COLO668 (cell line): ENCODE results near the gene PHACTR3.

Experiments
- DNase-seq: peaks from one replicate; lab custom pipeline; 2025; ENCODE audit not compliant: unreplicated experiment; lab: John Stamatoyannopoulos, UW

PHACTR3 gene

DNA sequence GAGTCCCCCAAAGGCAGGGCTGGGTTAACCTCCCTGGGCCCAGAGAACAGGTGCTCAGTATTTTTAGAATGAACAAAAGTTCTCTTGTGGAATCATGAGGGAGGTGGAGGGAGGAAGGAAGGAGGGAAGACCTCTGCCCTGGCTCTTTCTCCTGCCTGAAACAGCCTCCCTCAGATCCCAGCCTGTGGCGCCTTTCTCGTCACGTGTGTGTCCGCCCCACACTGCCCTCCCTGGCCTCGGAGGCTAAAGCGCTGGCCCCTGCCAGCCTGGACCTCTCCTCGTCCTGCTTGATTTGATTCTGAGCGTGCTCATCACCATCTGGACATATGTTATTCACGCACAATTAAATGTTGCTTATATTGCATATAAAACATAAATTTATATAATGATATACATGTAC, 40.9 kb downstream of the PHACTR3 start:
- no peak for DNase-seq

DNA sequence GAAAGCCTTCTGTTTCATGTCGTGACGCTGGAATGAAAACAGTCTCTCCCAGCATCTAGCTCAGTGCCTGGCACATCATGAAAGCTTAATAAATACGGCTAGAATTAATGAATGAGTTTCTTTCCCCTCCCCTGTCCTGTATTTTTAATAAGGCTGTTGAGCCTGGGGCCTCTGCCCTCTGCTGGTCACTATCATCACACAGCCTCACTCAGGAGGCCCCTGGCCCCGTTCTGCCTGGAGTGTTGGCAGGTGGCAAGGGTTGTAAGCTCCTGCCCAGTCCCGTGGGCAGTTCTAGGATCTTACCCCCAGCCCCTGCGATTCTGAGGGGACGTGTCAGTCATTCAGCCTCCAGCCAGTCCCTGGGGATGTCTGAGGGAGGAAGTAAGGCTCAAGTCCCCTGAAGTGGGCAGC, 41.4 kb downstream of the PHACTR3 start:
- DNase-seq, result no peak

DNA sequence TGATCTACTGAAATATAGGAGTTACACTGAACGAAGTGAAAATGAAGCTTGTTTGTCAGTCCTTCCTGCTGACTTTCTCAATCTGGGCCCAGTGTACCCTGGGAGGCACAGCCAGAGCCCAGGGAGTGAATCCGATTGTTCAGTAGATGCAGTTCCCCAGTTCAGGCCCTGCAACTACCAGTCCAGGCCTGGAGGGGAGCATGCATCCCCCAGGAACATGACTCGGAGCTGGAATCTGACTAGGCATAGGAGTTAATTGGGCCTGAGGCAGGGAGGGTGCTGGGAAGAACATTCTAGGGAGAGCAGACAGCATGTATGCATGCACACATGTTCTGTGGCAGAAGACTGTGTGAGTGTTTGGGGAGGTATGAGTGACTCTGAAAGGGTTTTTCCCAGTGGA, 42.1 kb downstream of the PHACTR3 start:
- DNase-seq, result no peak

DNA sequence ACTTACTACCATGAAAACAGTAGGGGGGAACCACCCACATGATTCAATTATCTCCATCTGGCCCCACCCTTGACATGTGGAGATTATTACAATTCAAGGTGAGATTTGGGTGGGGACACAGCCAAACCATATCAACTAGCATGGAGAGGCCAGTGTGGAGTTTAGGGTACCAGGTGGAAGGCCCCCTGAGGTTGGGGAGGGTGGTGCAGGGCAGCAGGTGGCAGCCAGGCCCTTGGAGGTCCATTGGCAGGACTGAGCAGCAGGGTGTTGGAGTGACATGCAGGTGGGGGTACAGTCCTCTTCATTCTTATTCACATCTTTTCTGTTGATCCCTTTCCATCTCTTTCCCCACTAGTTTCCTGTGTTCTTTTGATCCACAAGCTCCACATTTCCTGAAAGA, 42.9 kb downstream of the PHACTR3 start:
- DNase-seq, result no peak

DNA sequence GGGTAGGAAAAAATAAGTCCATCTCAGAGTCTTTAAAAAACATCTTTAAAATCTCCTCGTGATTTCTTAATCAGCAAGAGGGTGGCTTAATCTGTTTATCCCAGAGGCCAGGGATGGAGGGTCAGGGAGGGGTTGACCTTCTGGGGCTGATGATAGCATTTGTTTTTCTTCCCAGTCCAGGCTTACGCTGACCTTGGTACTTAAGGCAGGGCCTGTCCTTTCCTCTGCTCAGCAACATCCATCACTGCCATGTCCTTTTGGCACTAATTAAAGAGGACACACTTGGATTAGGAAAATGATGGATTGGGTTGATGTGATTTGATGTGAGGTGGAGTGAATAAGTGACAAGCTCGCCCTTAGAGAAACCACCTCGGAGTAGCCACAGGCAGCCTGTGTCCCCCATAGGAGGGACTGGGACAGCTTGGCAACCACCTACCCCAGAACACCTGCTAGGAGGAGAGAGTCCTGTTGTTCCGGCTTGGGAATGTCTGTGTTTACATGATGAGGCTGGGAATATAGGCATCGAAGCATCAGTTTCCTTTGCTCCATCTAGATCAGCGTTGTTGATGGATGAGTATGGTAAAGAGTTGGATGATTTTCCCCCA, 44.2 kb downstream of the PHACTR3 start:
- no peak for DNase-seq

DNA sequence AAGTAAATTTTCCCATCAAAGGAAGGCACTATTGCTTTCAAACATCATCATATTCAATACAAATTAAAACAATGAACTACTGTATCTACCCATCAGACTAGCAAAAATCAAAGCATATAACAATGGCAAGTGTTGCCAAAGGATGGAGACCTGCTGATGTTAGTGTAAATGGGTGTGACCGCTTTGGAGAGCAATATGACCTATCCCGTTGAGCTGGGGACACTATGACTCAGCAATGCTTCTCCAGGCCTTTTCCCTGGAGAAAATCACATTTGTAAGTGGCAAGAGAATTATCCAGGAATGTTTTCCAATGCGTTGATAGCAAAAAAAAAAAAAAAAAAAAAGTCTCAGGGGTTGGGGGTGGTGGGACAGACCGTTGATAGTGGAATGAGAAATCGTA, 46.1 kb downstream of the PHACTR3 start:
- no peak for DNase-seq

DNA sequence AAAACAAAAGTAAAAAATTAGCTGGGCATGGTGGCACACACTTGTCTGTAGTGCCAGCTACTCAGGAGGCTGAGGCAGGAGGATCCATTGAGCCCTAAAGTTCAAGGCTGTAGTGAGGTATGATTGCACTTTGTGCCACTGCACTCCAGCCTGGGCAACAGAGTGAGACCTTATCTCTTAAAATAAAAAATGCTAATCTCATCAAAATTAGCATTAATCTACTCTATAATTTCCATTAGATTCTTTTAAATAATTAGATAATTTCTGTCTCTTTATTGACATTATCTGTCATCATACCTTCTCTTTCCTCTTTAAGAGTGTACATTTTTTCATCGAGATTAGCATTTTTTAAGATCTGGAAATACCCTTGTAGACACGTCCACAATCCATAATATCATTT, 48.0 kb downstream of the PHACTR3 start:
- DNase-seq, result no peak

DNA sequence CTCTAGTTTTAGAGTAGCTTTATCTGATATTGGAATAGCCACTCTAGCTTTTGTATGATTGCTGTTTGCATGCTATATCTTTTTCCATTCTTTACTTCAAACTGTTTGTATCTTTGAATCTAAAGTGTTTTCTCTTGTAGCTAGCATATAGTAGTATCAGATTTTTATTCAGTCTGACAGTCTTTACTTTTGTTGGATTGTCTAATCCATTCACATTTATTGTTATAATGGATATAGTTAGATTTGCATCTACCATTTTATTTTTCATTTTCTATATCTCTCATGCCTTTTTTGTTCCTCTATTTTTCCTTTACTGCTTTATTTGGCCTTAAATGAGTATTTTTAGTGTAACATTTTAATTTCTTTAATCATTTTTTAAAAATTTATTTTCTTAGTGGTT, 52.1 kb downstream of the PHACTR3 start:
- no peak for DNase-seq

DNA sequence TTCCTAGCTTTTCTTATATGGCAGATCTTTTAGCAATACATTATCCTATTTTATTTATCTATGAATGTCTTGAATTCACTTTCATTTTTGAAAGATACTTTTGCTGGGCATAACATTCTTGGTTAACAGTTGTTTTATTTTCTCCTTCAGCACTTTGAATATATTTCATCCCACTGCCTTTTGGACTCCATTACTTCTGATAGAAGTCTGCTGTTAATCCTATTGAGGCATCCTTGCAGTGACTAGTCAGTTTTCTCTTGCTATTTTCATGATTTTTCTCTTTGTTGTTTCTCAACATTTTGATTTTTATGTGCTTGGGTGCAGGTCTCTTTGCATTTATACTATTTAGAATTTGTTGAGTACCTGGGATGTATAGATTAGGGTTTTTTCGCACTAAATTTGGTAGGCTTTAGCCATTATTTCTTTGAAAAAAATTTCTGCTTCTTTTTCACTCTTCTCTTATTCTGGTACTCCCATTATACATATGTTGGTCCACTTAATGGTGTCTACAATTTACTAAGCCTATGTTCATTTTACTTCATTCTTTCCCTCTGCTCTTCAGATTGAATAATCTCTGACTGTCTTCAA, 53.2 kb downstream of the PHACTR3 start:
- no peak for DNase-seq

DNA sequence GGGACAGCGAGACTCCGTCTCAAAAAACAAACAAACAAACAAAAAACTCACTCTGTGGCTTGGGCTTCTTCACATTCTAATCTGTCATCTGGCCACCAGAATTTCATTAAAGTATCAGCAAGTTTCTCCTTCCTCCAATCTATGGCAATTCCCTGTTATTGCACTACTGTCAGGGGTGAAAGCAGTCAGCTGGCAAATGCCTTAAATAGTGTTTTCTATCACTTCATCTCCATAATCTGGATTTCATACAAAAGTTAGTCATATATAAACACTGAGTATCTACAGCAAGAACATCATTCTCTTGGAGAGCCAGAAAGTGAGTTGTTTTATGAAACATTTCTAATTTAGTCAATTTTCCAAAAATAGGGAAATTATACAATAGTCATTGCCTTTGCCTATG, 56.1 kb downstream of the PHACTR3 start:
- DNase-seq, result no peak

DNA sequence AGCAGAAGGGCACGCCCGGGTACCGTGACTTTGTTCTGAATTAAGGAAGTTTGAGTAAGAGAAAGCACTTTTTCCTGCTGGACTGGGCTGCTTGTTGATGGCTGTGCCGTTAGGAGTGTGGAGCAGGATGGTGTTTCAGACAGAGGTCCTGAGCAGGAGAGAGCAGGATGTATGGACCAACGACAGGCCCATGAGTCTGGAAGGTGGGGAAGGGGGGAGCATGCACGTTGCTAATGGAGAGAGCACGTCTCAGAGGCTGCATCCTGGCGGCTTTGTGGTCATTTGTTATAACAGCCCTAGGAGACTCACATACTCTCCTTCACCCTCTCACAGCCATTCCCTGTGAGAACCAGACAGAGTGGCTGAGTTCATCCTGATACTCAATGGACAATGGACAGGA, 56.8 kb downstream of the PHACTR3 start:
- no peak for DNase-seq

DNA sequence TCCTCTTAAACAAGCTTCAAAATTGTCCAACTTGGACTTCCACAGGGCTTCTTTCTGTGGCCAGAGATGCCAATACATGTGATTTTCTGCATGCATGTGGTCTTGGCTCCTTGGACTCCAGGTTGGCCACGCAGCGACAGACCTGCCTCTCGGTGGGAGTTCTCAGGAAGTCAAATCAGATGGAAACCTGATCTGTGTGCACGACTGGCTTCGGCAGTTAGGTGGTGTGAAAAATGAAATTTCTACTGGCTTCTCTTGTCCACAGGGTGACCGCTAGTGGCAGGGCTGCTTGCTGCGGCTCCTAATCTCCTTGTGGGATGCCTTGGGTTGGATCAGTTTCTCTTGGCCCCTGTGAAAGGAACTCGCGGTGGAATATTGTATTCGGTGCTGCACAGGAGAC, 57.3 kb downstream of the PHACTR3 start:
- DNase-seq, result no peak

DNA sequence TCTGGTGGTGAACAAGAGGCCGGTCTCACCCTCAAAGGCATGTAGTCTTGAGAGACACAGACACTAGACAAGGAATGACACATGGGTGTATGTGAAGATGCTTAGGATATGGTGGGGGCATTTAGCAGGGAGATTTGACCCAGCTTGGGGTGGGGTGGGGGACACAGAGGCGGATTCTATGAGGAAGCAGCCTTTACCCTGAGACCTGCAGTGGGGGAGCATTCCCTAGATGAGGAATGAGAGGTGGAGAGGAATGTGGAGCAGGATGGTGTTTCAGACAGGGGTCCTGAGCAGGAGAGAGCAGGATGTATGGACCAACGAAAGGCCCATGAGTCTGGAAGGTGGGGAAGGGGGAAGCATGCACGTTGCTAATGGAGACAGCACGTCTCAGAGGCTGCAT, 57.8 kb downstream of the PHACTR3 start:
- no peak for DNase-seq

DNA sequence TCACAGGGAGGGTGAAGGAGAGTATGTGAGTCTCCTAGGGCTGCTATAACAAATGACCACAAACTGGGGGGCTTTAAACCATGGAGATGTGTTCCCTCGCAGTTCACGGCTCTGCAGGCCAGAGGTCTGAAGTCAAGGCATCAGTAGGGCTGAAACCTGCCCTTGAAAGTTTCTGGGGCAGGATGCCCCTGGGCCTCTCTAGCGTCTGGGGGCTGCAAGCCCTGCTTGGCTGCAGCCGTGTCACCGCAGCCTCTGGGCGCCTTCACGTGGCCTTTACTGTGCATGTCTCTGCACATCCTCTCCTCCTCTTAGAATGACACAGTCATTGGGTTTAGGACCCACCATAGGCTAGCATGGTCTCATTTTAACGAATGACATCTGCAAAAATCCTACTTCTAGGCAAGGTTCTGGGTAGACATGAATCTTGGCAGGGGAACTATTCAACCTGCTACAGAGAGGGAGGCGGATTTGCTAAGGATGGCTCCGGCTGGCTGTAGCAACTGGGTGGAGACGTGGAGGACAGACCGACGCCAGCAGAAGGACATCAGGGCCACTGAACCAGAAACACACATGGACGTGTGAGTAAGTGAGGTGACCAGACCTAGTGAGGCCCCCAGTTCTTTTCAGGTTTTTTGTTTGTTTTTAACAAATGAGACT, 58.6 kb downstream of the PHACTR3 start:
- DNase-seq, result no peak

DNA sequence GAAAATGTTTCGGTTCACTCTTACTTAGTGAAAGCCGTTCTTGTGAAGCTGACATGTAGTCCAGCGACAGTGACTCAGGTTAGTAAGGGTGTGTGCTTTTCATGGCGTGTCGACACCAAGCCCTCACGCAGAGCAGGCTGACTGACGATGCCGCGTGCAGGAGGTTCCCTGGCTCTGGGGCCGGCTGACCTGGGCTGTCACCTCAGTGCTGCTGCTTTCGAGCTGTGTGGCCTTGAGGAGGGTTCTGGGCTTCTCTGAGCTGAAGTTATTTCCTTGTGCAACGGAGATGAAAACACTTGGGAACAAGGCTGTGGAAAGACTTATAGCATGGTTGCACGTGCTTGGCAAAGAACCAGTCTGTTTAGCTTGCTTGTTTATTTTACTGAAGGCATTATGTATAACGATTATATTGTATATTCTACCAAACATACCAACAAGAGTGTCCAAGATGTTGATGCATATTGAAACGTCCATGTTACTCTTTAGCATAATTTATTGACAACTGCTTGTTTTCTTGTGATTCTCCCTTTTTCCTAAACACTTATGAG, 59.2 kb downstream of the PHACTR3 start:
- DNase-seq, result no peak

DNA sequence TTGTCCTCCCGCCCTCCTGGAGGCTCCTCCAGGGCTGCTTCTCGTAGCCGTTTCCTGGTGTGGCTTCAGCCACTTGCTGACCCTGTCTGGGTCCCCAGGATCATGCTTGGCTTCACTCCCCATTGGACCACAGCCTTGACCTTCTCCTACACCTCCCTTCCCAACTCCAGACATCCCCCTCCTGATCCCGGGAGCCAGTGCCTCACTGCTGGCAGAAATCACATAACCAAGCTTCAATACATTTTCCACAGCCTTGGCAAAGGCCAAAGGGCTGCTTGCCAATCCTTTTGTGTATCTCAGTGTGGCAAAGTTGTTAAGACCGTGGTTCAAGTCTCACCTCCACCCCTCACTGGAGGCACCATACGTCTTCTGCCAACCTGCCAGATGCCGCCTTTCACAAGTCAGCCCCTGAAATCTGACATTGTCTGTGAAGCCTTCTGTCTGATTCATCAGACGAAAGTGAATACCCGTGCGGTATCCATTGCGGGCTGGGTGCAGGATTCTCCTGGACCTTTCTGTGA, 60.1 kb downstream of the PHACTR3 start:
- no peak for DNase-seq

DNA sequence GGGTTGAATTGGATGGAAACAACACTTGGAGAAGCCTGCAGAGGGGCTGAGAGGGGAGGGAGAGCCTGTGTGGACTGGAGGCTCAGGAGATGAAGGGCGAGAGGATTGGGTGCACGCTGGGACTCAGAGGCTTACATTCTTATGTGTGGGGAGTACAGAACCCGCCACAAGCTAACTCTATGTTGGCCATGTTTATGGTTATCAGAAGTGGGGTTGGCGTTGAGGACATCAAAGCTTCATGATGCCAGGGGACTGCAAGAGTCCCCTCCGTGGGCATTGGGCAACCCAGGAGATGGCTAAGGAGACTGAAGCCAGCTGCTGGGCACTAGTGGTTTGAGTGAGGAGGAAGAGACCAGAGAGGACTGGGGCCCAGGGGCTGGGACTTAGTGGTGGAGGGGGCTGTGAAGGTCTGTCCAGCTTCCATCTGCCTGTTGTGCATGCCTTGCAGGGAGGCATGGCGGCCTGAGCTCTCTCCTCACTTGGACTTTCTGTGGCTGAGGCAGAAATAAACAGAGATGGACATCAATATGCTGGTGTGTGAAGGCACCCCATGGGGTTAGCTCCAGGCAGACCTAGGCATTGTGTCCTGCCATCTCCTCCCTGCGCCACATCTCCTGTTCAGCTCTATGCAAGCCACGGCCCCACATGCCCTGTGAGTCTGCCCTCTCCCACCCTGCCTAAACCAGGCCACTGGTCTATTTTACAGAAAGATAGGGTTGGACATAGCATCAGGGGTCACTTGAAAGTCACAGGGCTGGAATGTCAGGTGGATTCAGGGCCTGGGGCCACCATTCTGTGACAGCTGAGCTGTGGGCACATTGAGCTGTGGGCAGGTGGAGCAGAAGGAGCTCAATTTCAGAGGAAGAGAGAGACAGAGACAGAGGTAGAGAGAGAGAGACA, 61.6 kb downstream of the PHACTR3 start:
- no peak for DNase-seq

DNA sequence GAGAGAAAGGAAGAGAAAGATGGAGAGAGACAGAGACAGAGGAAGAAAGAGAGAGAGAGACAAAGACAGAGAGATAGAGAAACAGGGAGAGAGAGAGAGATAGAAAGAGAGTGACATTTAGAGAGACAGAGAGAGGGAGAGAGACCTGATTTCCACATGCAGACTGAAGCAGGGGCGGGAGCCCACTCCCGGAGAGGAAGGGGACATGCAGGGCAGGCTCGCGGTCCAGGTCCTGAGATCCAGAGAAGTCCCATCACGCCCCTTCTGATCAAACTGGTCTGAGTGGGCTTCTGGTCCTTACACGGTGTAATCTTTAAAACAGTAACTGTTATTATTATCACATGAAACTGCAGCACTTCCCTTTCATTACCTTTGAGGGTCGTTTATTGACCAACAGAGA, 62.2 kb downstream of the PHACTR3 start:
- DNase-seq, result no peak

DNA sequence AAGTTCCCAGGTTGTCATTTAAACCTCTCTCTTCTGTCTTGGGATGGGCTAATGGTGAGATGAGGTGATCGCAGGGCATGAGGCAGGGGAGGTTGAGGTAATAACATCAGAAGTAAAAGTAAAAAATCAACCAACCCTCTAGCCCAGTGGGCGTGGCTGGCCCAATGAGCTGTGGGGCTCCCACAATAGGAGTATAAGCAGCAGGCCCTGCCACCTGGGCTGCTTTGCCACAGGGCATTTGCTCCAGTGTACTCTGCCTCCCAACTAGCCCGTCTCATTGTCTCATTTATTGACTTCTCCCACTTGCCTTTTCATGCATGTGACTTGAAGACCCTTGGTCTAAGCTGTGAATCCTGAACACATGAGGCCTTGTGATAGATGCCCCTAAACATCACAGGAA, 62.8 kb downstream of the PHACTR3 start:
- DNase-seq, result no peak

DNA sequence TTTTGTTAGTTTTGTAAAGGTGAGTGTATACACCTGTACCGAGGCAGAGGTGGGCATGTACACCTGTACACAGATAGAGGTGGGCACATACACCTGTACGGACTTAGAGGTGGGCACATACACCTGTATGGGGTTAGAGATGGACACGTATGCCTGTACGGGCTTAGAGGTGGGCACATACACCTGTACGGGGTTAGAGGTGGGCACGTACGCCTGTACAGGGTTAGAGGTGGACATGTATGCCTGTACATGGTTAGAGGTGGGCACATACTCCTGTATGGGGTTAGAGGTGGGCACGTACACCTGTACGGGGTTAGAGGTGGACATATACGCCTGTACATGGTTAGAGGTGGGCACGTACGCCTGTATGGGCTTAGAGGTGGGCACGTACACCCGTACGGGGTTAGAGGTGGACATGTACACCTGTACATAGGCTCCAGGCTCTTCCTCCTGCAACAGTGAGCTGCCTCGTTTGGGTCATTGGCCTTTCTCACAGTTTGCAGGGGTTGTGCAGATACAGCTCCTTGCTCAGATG, 63.7 kb downstream of the PHACTR3 start:
- no peak for DNase-seq
